ENCODE measurements around the gene TSTD1.
"Not testable (repeated sequence)": the region's sequence is repeated elsewhere in the genome, so short reads cannot be mapped to it uniquely, and the experiment has no call there.

The TSTD1 gene

DNA sequence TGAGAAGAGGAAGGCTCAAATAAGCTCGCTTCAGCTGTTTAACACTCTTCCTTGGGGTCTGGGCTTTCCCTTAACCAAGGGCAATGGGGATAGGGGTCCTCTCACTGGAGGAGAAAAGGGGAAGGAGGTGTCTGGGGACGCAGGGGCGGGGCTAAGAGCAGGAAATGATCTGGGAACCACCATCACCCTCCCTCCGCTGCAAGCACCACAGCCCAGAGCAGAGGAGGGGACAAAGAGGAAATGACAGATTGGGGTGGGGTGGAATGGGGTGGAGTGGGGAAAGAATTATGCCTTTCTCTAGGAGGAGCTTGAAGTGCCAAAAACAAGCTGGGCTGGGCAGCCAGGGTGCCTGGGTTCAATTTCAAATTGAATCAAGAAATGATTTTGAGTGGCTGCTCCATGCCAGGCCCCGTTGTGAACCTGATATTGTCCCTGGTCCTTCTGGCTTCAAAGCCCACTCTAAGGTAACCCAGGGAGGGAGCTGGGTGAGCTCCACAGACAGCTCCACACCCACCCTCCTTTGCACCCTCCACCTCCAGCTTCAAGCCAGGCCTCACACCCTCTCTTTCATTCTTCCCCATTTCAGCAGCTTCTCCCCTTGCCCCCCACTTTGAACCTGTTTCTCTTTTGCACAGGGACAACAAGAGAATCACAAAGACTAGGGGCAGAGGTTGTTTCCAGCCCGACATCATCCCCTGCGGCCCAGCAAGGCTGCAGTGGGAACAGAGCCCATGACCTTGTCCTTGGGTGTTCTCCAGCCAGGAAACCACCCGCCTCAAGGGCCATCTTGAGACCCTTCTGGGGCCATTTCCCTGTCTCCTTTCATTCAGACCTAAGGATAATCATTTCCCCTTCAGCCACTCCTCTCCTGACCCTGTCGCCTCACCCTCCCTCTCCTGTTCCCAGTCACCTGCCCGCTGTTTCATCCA lies 29.8 kb upstream of the TSTD1 start:
- DNase-seq = no peak

DNA sequence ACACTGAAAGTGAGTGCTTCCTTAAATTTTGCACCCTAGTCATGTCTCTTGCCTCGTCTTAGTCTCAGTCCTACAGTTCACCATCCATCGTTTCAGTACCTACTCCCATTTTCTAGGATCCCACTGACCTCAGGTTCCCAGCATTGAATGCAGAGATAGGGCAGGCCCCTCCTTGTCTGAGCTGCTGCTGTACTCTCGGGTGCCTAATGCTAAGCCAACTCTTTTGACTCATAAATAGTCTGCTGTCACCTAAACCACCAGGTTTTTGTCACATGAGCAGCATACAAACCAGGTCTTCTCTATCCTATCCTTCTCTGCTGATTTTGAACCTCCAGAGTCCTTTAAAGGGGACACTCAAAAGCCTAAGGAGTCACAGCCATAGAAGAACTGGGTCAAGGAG lies 27.9 kb upstream of the TSTD1 start:
- DNase-seq = no peak

DNA sequence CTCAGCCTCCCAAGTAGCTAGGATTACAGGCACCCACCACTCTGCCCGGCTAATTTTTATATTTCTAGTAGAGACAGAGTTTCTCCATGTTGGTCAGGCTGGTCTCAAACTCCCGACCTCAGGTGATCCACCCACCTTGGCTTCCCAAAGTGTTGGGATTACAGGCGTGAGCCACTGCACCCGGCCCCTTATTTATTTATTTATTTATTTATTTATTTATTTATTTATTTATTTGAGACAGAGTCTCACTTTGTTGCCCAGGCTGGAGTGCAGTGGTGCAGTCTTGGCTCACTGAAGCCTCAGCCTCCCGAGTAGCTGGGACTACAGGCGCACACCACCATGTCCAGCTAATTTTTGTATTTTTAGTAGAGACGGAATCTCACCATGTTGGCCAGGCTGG lies 26.9 kb upstream of the TSTD1 start:
- DNase-seq = not testable (repeated sequence)

DNA sequence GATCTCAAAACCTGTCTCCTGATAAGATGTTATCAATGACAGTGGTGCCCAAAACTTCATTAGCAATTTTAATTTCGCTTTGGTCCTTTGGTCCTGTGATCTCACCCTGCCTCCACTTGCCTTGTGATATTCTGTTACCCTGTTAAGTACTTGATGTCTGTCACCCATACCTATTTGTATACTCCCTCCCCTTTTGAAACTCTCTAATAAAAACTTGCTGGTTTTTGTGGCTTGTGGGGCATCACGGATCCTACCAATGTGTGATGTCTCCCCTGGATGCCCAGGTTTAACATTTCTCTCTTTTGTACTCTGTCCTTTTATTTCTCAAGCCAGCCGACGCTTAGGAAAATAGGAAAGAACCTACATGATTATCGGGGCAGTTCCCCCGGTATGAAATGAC lies 25.2 kb upstream of the TSTD1 start:
- DNase-seq = not testable (repeated sequence)

DNA sequence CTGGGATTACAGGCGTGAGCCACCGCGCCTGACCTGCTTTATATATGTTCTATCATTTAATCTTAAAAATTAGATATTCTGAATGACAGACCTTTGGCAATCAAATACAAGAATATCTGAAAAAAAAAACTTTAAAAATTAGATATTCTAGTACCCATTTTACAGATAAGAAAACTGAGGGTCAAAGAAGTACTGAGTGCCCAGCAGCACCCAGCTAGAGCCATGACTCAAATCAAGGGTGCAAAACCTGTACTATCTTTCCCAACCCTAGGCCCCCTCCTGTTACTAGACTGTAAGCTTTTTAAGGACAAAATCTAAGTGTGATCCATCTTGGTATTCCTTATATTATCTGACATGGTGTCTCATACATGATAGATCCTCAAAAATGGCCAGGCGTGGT lies 22.7 kb upstream of the TSTD1 start:
- no peak for DNase-seq

DNA sequence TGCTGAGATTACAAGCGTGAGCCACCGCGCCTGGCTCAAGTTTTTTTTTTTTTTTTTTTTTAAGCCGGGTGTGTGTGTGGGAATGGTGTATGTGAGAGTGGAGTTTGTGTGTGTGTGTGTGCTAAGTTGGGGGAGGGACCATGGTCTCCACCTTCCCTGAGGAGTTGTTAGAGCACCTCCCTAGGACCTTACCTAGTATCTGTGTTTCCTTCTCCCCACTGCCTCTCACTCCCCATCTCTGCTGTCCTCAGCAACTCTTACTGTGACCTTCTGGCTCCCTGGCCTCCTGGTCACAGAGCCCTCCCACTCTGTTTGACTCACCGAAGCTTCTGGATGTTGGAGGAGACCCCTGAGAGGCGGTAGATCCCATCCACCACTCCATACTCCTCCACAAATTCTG lies 20.5 kb upstream of the TSTD1 start:
- no peak for DNase-seq

DNA sequence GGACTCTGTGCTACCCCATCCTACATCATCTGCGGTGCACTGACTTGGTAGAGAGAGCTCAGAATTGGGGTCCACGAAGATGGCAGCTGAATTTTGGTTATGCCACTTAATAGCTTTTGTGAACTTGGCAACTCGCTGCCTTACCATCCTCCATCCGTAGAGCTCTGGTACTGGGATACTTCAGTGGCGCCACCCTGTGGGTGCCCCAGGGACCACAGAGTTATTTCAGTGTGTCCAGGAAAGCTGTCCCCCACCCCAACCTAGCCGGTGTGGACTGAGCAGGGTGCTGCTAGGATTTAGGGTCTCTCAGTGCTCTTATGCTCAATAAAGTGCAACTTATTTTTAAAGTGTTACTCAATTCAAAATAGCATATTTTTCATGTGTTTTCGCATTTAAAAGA lies 16.0 kb upstream of the TSTD1 start:
- no peak for DNase-seq

DNA sequence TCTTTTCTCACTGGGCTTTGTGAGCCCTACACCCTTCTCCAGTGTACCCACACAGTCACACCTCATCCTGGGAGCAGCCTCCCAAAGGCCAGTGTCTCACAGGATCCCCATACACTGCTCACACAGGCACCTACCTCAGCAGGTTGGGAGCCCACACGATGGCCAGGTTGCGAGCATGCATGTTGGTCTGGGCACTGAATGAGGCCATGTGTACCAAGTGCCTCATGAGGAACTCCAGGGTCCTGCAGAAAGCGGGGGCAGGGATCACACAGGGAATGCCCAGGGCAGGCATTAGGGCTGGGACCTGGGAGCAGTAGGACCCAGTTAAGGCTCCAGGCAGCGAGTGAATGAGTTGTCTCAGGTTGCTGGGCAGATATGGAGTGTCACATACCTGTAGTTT lies 15.5 kb upstream of the TSTD1 start:
- DNase-seq = no peak

DNA sequence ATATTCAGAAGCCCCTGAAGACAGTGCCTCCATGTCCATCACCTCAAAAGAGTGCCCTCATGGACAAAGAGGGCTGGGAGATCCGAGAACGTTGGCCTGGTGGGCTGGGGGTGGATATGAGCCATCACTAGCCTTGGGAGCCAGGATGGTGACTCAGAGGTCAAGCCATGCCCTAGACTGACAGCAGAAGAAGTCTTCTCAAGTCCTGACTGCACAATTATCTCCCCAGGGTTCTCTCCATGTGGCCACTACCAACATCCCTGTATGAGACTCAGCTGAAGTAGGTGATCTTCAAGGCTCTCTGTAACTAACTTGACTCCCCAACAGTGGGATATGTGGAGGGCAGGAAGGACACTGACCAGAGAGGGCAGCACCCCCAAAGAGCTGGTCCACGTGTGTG lies 14.1 kb upstream of the TSTD1 start:
- DNase-seq = no peak

DNA sequence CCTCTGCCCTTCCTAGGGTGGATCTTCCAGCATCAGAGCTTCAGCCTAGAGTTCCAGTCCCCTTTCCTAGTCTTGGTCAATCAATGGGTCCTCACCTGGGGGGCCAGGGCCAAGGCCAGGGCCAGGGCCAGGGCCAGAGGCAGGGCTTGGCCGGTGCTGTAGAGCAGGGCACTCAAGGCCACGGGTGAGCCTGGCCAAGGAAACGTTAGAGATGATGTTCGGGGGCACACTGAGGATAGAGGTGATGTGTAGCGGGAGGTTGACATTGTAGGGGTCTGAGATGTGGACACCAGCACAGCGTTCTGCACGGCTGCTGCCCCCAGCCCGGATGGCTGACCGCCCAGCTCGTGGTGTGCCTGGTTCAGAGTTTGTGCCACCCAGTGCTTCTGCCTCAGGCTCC lies 12.5 kb upstream of the TSTD1 start:
- no peak for DNase-seq

DNA sequence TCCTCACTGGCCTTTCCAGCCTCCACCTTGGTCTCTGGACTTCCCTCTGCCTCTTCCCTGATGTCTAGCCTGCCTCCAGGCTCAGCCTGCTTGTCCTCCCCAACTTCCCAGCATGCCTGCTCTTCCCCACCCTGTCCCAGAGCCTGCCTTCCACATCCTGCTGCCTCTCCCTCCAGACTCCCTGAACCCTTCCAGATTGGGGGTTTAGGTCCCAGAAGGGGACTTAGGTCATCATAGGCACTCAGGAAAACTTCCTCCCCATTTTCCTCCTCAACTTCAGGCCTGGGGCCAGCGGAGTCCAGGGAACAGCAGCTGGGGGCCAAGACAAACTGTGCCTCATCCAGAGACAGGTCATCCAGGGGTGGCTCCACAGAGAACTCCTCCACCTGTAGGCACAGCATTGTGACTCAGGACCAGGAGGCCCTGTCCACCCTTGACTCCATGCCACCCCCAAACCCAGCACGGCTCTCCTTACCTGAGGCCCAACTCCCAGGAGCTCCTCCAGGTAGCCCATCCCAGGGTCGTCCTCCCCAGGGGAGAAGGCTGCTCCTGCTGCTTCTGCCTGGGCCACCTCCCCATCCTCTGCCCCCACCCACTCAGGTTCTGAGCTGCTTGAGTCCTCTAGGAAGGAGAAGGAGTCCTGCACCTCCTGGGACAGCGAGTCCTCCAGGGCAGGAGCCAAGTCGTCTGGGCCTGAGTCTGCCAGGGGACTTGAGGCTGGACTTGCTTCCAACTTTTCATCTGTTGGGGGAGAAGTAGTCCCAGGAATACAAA lies 10.4 kb upstream of the TSTD1 start:
- DNase-seq = no peak

DNA sequence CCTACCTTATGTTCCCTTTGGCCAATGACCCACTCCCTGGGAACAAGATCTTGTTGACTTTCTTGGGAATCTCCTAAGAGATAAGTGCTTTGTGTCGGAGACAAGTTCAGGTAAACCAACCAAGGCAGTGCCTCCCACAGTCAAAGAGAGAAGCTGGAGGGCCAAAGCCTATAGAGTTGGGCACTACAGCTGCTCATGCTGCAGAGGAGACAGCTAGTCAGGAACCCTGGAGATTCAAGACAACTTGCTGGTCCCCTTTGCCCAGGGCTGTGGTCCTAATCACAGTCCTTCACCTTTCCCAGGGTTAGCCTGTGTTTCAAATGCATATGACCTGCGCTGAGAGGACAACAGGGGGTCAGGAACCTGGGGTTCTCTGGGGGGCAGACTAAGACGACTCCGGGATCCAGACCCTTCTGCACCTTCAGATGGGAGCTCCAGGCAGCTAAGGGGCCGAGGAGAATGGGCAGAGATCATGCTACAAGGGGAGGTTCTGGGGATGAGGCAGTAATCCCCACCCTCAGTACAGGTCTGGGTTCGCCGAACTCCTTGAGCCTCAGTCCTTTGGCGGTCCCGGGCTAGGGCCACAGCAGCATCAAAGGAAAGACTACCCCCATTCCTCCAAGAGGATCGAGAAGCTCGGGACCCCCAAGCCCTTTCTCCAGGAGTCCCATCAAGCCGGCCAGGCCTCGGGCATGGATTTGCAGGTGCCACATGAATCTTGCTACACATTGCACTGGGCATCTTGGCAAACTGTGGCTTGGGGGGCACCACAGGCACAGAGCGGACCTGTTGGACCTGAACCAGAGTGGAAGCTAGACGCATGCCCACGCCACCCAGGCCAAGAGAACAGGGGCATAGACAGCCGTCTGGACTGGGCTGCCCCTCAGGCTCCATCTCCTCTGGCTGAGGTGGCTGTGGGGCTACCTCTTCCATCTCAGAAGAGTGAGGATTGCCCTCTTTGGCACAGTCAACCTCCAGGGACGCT lies 9.0 kb upstream of the TSTD1 start:
- DNase-seq = no peak

DNA sequence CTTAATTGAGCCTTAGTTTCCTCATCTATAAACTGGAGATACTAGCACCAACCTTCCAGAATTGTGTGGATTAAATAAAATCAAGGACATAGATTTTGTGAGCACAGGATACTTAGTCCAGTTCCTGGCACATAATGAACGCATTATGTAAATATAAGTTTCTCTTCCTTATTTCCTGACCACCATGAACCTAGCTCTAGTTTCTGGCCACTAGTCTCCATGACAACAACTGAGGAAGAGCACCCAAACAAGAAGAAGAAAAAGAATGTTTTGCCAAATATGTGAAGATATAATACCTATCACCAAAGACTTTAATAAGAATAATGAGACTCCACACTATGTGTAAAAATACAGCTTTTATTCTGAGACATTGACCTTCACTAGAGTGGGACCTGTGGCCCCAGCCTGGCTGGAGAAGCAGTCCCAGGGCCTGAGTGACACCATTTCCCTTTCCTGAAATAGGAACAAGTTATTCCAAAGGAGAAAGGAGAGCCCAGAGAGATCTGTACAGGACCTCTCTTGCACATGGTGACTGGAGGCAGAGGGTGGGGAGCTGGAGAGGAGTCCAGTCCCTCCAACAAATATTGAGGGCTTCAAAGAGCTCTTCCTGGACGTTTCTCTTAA lies 8.0 kb upstream of the TSTD1 start:
- no peak for DNase-seq

DNA sequence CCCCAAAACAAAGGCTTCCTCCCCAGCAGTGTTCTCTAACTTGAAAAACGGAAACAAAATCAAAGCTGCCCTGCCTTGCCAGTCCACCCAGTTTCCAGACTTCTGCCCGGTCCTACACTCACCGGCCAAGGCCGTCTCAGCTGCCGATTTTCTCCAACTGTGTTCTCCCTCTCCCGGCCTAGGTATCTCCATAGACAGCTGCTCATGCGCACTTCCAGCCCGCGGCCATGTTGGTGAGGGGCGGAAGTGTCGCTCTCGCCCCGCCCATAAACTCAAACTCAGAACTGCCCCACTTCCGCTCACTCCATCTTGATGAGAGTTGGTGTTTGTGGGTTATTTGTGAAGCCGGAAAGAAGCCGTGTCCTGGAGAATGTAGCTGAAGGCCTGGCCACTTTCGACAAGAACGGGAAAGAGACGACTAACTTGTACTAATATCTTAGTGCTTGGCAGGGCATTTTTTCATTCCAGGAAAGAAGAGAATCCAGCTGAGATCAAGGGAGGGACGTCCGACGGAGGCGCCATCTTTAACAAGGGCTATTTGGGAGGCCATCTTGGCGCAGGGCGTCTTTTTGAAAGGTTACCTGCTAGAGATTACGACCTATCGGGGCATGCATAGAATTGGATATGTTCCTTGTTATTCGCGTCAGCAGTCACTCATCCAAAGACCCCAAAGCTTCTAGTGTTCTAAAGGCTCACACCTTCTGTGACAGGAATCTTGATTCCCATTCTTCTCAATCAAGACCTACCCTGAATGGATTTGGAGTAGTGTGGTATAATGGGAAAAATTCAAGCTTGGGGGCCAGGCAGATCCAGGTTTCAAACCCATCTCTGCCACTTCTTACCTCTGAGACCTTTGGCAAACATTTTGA lies 7.2 kb upstream of the TSTD1 start, which contains the start of gene USF1:
USF1 (minus strand) TSS at position 242 of the 869 bp plus-strand sequence. CDS start 2,702 bp downstream, outside the sequence.
- peak; percentile 77 to 88 for DNase-seq

DNA sequence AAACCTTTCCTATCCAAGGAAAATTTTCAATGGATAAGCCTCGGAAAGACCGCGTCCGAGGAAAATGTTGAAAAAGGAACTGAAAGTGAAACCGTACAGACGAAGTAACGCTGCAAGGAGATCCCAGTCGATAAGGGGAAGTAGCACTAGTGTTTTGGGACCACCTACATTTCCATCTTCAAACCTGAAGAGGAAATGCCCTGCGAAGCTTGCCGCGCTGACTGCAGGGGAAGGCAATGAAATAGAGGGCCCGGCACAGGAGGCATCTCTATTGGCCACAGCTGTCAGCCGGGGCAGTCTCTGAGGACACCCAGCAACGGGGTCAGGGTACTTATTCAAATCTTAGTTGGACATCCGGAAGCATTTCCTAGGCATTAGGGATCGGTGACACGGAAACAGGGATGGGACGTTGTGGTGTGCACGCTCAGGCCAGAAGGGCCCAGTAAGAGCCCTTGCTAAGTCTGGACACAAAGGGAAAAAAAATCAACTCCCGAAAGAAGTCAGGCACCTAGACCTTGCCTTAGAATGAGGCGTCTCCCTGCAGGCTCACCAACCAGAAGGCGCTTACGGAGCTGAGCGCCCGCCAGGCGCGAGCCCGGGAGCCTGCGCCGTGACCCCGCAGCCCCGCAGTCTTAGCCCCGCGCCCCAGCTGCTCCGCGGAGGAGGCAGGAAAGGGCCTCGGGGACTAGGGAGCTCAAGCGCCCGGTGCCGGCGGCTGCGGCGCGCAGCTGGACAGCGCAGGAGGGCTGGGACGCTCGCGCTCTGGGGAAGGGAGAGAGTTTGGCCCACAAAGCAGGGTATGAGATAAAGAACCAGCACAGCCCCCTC lies 6.4 kb upstream of the TSTD1 start:
- DNase-seq = peak; percentile 26 to 70

DNA sequence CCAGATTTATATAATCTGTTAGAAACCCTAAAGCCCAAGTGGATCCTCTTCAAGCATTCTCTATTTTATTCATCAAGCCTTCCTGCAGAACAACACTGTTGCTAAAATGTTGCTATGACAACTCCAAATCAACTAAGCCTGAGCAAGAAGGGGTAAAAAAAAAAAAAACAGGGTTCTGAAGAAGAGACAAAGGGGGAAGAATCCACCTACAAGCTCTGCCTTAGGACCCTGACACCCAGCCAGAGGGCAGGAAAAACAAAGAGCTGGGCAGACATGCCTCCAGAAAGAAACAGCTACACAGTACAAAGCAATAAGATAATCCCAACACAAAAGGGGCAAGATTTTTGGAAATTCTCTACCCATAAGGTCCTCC lies 5.8 kb upstream of the TSTD1 start:
- DNase-seq = no peak

DNA sequence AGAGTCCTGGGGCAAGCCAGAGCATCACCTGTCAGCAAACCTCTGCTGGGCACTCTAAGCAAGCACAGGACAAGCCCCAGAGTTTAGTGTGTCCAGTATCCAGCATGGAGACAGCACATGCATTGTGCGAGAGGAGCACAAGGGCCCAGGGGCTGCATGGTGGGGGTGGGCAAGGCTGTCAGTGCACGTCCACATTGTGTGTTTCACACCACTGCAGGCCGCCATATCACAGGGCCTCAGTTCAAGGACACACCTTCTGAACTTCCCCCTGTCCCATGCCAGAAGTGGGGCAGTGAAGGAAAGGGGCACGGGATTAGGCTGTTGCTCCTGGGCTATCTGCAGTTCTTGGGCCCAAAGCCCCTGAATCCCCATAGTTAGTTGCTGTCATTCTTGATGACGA lies 782 bp upstream of the TSTD1 start:
- DNase-seq = no peak

DNA sequence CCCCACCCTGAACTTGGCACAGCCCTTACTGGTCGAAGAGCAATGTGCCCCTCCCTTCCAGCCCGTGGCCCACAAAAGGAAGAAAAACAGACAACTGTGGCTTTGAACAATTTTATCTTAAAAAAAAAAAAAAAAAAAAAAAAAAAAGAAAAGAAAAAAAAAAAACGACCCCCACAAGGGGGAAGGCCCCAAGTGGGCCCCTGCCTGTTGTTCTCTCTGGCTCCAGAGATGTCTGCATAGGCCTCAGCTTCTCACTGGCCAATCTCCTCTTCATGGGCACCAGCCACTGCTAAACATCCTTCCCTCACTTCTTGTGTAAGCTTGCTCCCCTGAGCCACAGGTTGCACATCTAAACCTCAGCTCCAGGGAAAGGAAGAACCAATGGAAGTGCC lies 386 bp upstream of the TSTD1 start:
- DNase-seq = no peak

DNA sequence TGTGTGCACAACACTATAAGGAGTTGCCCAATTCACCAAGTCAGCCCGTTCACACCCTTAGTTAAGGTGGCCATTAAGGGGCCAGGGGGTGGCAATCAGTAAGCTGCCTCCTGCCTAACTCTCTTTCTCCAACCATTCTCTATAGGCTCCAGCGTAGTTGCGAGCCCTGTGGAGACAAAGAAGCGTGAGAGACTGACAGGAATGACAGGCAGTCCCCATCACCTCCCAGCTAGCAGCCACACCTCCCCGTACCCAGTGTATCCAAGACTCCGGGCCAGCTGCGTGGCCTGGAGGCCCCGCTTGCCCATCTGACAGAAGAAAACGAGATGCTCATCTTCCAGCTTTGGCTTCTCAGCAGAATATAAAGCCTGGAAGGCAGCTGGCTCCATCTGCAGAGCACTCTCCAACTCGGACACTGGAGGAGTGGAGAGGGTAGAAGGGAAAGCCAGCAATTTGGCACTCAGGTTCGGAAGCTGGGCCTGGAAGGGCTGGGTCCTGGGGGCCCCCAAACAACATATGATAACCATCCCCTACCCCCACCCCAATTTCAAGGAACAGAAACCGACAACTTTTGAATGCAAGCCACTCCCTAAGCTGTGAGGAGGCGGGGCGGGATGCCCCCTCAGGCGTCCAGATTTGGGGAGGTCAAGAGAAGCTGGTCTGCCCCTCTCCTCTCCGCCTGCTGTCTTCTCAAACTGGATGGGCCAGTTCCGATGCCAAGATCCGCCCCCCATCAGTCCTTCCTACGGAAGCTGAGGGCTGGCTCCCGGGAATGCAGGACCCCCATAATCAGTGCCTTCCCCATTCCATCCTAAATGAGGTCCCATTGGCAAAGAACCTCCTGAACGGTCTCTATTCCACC lies 872 bp downstream of the TSTD1 start:
- no peak for DNase-seq

Measured in SW 1271 (cell line).